Lung (tissue), 12 donors: ENCODE results near the gene GPR162. TPM values are rescaled to one million over a fixed set of nuclear protein-coding genes. Genes with fewer than 3 reads are reported as not detected.
"Not testable (repeated sequence)": the region's sequence is repeated elsewhere in the genome, so short reads cannot be mapped to it uniquely, and the experiment has no call there.

ENCODE experiments used
- ATAC-seq: fragments of 200-7000 bp; cut with Tn5 transposase; one replicate; pipeline ENCODE4 v1.9.1; 2020; ENCODE audit warnings: moderate number of reproducible peaks; ENCODE audit not compliant: insufficient read depth, low FRiP score
- DNase-seq, 3 donors: peaks; one replicate each; pipeline ENCODE4 v3.0.0-alpha.2; 2013 to 2017
- H3K27ac ChIP-seq, 2 donors: one replicate each; pipeline ENCODE4 v1.5.1; 2013; ENCODE audit warnings: mild to moderate bottlenecking in 2 of 2, moderate library complexity in 2 of 2, control low read depth in 1 of 2, inconsistent platforms in 1 of 2, low read depth in 1 of 2, low read length in 1 of 2
- H3K27me3 ChIP-seq, 3 donors: one replicate each; pipeline ENCODE4 v1.5.1; 2013; ENCODE audit warnings: low read length in 2 of 3; ENCODE audit not compliant: control insufficient read depth in 3 of 3, insufficient read depth in 3 of 3
- H3K36me3 ChIP-seq, 4 donors: one replicate each; pipeline ENCODE4 v1.5.1; 2013; ENCODE audit warnings: low read length in 4 of 4, mild to moderate bottlenecking in 1 of 4, moderate library complexity in 1 of 4; ENCODE audit not compliant: control insufficient read depth in 4 of 4, insufficient read depth in 4 of 4
- H3K4me1 ChIP-seq, 5 donors: one replicate each; pipeline ENCODE4 v1.5.1; 2013; ENCODE audit warnings: low read length in 5 of 5, mild to moderate bottlenecking in 2 of 5, moderate library complexity in 1 of 5; ENCODE audit not compliant: control insufficient read depth in 5 of 5, insufficient read depth in 5 of 5
- H3K4me3 ChIP-seq: one replicate; pipeline ENCODE4 v1.5.1; 2013; ENCODE audit warnings: mild to moderate bottlenecking, control low read depth, moderate library complexity
- H3K9ac ChIP-seq, 2 donors: one replicate each; pipeline ENCODE4 v1.5.1; 2013; ENCODE audit warnings: low read length in 2 of 2, control low read depth in 1 of 2; ENCODE audit not compliant: insufficient read depth in 1 of 2
- H3K9me3 ChIP-seq, 4 donors: one replicate each; pipeline ENCODE4 v1.5.1; 2013; ENCODE audit warnings: low read length in 3 of 4, mild to moderate bottlenecking in 1 of 4, moderate library complexity in 1 of 4; ENCODE audit not compliant: control insufficient read depth in 4 of 4, insufficient read depth in 3 of 4
- CTCF ChIP-seq: IDR thresholded peaks from 2 replicates; pipeline ENCODE4 v1.5.1; 2012; ENCODE audit warnings: mild to moderate bottlenecking; ENCODE audit errors: control extremely low read depth, extremely low read depth
- WGBS, 2 donors: extraction: QIAGEN DNeasy Blood & Tissue Kit; methylation state at CpG; one replicate each; pipeline ENCODE4 v1.1.7; 2013; 5-methylcytosine and 5-hydroxymethylcytosine counted together
- polyA plus RNA-seq, 2 donors: library from polyadenylated mRNA; stranded (reverse); fragments of 200-250 nt; gene quantifications; one replicate each; pipeline ENCODE4 v1.2.1, GENCODE V29; 2013
- total RNA-seq, 2 donors: library from RNA; depleted of rRNA in 1 of 2; stranded (reverse); fragments of >200 nt in 1 of 2; gene quantifications; one replicate each; pipeline ENCODE4 v1.2.1, GENCODE V29; 2014 to 2021
- donor health status: control.
- donor health status: control.
- donor health status: Bipolar disorder and iron deficiency.
- donor health status: healthy.
- donor health status: DM: yes; HTN: yes; CAD: no.

The GPR162 gene
- total and polyA plus RNA-seq, 4 donors: 22.8 to 36.0 (median 24.0) TPM

DNA sequence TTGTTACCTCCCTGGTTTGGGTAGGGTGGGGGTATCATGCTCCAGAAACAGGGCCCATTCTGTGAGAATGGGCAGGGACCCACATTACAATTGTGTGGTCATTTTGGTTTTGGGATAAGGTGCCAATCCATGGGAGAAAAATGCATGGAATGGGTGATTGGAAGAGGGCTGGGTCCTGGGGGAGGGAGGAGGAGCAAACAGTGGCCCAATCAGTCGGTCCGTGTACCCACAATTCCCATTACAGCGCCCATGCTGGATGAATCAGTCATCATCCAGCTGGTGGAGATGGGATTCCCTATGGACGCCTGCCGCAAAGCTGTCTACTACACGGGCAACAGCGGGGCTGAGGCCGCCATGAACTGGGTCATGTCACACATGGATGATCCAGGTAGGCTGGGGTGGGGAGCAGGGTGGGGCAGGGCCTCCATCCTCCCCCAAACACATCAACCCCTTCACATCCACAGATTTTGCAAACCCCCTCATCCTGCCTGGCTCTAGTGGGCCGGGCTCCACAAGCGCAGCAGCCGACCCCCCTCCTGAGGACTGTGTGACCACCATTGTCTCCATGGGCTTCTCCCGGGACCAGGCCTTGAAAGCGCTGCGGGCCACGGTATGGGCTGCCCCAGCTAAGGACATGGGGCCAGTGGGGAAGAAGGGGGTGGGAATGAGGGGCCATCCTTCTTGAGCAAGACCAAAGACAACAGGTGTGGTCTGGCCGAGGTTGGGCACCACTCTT lies 42.1 kb downstream of the GPR162 start:
- Histone ChIP-seq H3K4me3 (no peak overlapping the region), H3K27ac (no peak overlapping the region), H3K27me3 (no peaks in the 10 kb centered on the region), H3K9me3 (no peaks in the 10 kb centered on the region), H3K4me1 (peaks cover 0 to 12% (median 4%) of the 10 kb centered on the region in 5 donors), H3K9ac (no peak overlapping the region), H3K36me3 (peaks cover 16 to 44% (median 28%) of the 10 kb centered on the region in 4 donors)
- ATAC-seq: no peak
- WGBS, 2 donors: 96 to 98% methylated on average over 16 of the region's 16 CpGs
- TF ChIP-seq CTCF: no peak
- DNase-seq: no peak

- not testable (repeated sequence) for DNase-seq
Measured at GRCh38 chr12:6865307-6865706, 43.7 kb downstream of the GPR162 start.

GRCh38 chr12:6866163-6866919 lies 44.7 kb downstream of the GPR162 start:
- DNase-seq: peak in 1 of 3 donors; percentile 22
- Histone ChIP-seq H3K27ac (peak overlapping the region; percentile 71 to 91), H3K9me3 (no peaks in the 10 kb centered on the region), H3K36me3 (peaks cover 4 to 39% (median 31%) of the 10 kb centered on the region in 4 donors), H3K4me1 (peaks cover 0 to 23% (median 12%) of the 10 kb centered on the region in 5 donors), H3K4me3 (no peak overlapping the region), H3K9ac (peak overlapping the region in 1 of 2 donors; percentile 50), H3K27me3 (no peaks in the 10 kb centered on the region)
- TF ChIP-seq CTCF: no peak
- WGBS, 2 donors: 84 to 87% methylated on average over 19 of the region's 19 CpGs
- ATAC-seq: no peak

More at GRCh38 chr12:6865307-6865706, 43.7 kb downstream of the GPR162 start:
- H3K9me3 ChIP-seq, H3K27ac ChIP-seq, ATAC-seq, H3K27me3 ChIP-seq, H3K9ac ChIP-seq, H3K4me3 ChIP-seq: not testable (repeated sequence)
- peaks cover 0 to 23% (median 10%) of the 10 kb centered on the region in 5 donors for H3K4me1 ChIP-seq
- 94 to 95% methylated on average over 5 of the region's 5 CpGs for WGBS, 2 donors
- peaks cover 9 to 44% (median 34%) of the 10 kb centered on the region in 4 donors for H3K36me3 ChIP-seq

- no peak for TF ChIP-seq CTCF
- Histone ChIP-seq H3K9me3 (no peaks in the 10 kb centered on the region), H3K9ac (peak overlapping the region; percentile 50 to 67), H3K36me3 (peaks cover 3 to 36% (median 31%) of the 10 kb centered on the region in 4 donors), H3K4me3 (peak overlapping the region; percentile 40), H3K27ac (peak overlapping the region; percentile 71 to 91), H3K4me1 (peaks cover 0 to 29% (median 12%) of the 10 kb centered on the region in 5 donors), H3K27me3 (no peaks in the 10 kb centered on the region)
- ATAC-seq (peak; percentile 2), DNase-seq (no peak)
- 2 to 4% methylated on average over 25 to 33 of the region's 33 CpGs for WGBS, 2 donors
Measured at GRCh38 chr12:6866920-6867412, 45.3 kb downstream of the GPR162 start.
